Panc1 (cell line): ENCODE results near the gene MADCAM1. TPM values are rescaled to one million over a fixed set of nuclear protein-coding genes. Genes with fewer than 3 reads are reported as not detected.

Experiments used
- ATAC-seq: fragments of 200-7000 bp; cut with Tn5 transposase; 2 replicates; pipeline ENCODE4 v1.9.1; 2020; ENCODE audit warnings: mild to moderate bottlenecking, moderate library complexity
- BruUV-seq: library from RNA; stranded (reverse); fragments of 400-500 nt; replicated peaks from 2 replicates; lab custom pipeline; 2021; lab: Mats Ljungman, UMichigan
- CTCF ChIA-PET: fragments of 300-600 bp; sonication (Branson Sonifier 250); formaldehyde crosslinking; loops from one replicate; lab custom pipeline; 2022; ENCODE audit warnings: antibody characterized with exemption; lab: Charles Lee
- POLR2A ChIA-PET: fragments of 300-600 bp; sonication (Branson Sonifier 250); formaldehyde crosslinking; loops from one replicate; lab custom pipeline; 2022; ENCODE audit warnings: antibody characterized with exemption; lab: Charles Lee
- DNase-seq: peaks from one replicate; pipeline ENCODE4 v3.0.0-alpha.2; 2010; ENCODE audit warnings: low read depth, low spot score
- H3K27ac ChIP-seq: 2 replicates; pipeline ENCODE4 v1.5.1; 2011; ENCODE audit warnings: mild to moderate bottlenecking, low read length, inconsistent platforms
- H3K27me3 ChIP-seq: fragments of 200-500 bp; sonication (Bioruptor generic); 2 replicates; pipeline ENCODE4 v1.6.0; 2014; ENCODE audit warnings: low read length, inconsistent platforms; ENCODE audit not compliant: control insufficient read depth, insufficient read depth
- H3K36me3 ChIP-seq: fragments of 200-500 bp; sonication (Bioruptor generic); 2 replicates; pipeline ENCODE4 v1.5.1; 2014; ENCODE audit warnings: inconsistent platforms, mild to moderate bottlenecking, low read length, moderate library complexity; ENCODE audit not compliant: control insufficient read depth, insufficient read depth
- H3K4me1 ChIP-seq: 2 replicates; pipeline ENCODE4 v1.5.1; 2011; ENCODE audit warnings: inconsistent platforms, mild to moderate bottlenecking, low read length, moderate library complexity; ENCODE audit not compliant: control insufficient read depth, insufficient read depth
- H3K4me3 ChIP-seq, 2 experiments: 2 replicates each; pipeline ENCODE4 v1.5.1; 2011 to 2012; ENCODE audit warnings: low read depth in 2 of 2, low read length in 2 of 2, mild to moderate bottlenecking in 2 of 2, inconsistent platforms in 1 of 2, moderate library complexity in 1 of 2
- H3K9me3 ChIP-seq: fragments of 200-500 bp; sonication (Bioruptor generic); 2 replicates; pipeline ENCODE4 v1.5.1; 2014; ENCODE audit warnings: low read depth, mild to moderate bottlenecking, inconsistent platforms, low read length, moderate library complexity; ENCODE audit not compliant: control insufficient read depth, insufficient read depth
- POLR2AphosphoS5 ChIP-seq: IDR thresholded peaks from 2 replicates; pipeline ENCODE4 v1.6.1; 2012; ENCODE audit warnings: mild to moderate bottlenecking, low read depth, low read length, moderate library complexity
- SIN3A ChIP-seq: IDR thresholded peaks from 2 replicates; pipeline ENCODE4 v1.6.1; 2012; ENCODE audit warnings: low read depth, mild to moderate bottlenecking, low read length, moderate library complexity, borderline replicate concordance; ENCODE audit not compliant: insufficient read depth
- TCF7L2 ChIP-seq: IDR thresholded peaks from 2 replicates; pipeline ENCODE4 v1.6.1; 2011; ENCODE audit warnings: mild to moderate bottlenecking, low read depth, low read length, inconsistent platforms
- in situ Hi-C: cut with HindIII; loops from 2 replicates; pipeline ENCODE4 v1.10.0; 2016; ENCODE audit warnings: low sequenced_read_pairs, low pct_unique_long_range_greater_than_20kb
- intact Hi-C: fragments of 100-400 bp; cut with micrococcal nuclease; formaldehyde crosslinking; loops from one replicate; pipeline ENCODE4 v1.10.0; 2022; ENCODE audit not compliant: unreplicated experiment
- total RNA-seq: library from RNA; stranded (reverse); gene quantifications from one replicate; pipeline ENCODE4 v1.2.1, GENCODE V29; 2021; ENCODE audit not compliant: unreplicated experiment
- TF ChIP-seq, protein P1 (sequence below), 2 experiments: IDR thresholded peaks; 2 replicates each; pipeline ENCODE4 v1.6.1; 2011 to 2012; ENCODE audit warnings: low read depth in 2 of 2, control low read depth in 1 of 2, low read length in 1 of 2, mild to moderate bottlenecking in 1 of 2, moderate library complexity in 1 of 2; ENCODE audit not compliant: insufficient read depth in 1 of 2
- TF ChIP-seq, protein P2 (sequence below): fragments of 450-650 bp; IDR thresholded peaks from 2 replicates; pipeline ENCODE4 v1.5.1; 2017; ENCODE audit warnings: mild to moderate bottlenecking

MADCAM1 gene
- total RNA-seq, 1 experiment from 2014 or later = 0.54 TPM

DNA sequence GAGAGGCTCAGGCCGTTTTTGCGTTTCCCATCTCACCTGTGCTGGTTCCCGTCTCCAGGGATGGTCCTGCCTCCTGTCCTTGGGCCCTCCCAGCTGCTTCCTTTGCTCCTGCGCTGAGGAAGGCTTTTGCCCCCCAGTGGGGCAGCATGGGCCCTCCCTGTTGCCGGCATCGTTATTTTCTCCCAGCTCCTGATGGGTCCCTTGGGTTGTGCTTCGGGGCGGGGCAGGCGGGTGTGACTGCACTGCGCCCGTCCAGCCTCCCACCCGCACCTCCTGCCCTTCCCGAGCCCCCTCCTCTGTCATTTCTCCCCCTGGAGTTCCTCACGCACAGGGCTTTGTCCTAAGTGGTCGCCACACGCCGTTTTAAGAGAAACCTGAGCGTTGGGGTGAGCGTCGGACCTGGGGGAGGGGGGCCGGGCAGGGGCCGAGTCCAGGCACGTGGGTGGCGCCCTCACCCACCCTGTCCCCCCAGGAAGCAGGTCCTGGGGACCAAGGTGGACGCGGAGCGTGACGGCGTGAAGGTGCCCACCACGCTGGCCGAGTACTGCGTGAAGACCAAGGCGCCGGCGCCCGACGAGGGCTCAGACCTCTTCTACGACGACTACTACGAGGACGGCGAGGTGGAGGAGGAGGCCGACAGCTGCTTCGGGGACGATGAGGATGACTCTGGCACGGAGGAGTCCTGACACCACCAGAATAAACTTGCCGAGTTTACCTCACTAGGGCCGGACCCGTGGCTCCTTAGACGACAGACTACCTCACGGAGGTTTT is 44.8 kb downstream of the MADCAM1 start:
- POLR2A ChIA-PET = no interaction called here
- no TSS peak for BruUV-seq
- in situ Hi-C loops (no loop called here), intact Hi-C loops (no loop called here)
- CTCF ChIA-PET = no interaction called here
- H3K27me3 ChIP-seq = no peaks in the 10 kb centered on the region
- no peaks in the 10 kb centered on the region for H3K4me1 ChIP-seq
- H3K36me3 ChIP-seq = no peaks in the 10 kb centered on the region
- no peak for DNase-seq
- TF ChIP-seq SIN3A = no peak
- no peak overlapping the region for H3K4me3 ChIP-seq
- no peaks in the 10 kb centered on the region for H3K9me3 ChIP-seq
- no peak for ATAC-seq
- H3K27ac ChIP-seq = no peak overlapping the region

DNA sequence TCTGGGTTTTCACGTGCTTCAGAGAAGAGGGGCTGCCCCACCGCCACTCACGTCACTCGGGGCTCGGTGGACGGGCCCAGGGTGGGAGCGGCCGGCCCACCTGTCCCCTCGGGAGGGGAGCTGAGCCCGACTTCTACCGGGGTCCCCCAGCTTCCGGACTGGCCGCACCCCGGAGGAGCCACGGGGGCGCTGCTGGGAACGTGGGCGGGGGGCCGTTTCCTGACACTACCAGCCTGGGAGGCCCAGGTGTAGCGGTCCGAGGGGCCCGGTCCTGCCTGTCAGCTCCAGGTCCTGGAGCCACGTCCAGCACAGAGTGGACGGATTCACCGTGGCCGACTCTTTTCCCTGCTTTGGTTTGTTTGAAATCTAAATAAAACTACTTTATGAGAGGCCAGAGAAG is 45.4 kb downstream of the MADCAM1 start:
- no peak overlapping the region for H3K4me3 ChIP-seq
- no peaks in the 10 kb centered on the region for H3K4me1 ChIP-seq
- H3K27ac ChIP-seq = no peak overlapping the region
- no peak for ATAC-seq
- no peaks in the 10 kb centered on the region for H3K36me3 ChIP-seq
- BruUV-seq = TSS peak; percentile 71
- H3K27me3 ChIP-seq = no peaks in the 10 kb centered on the region
- ChIA-PET POLR2A (no interaction called here), CTCF (no interaction called here)
- in situ Hi-C loops = no loop called here
- intact Hi-C loops = no loop called here
- H3K9me3 ChIP-seq = no peaks in the 10 kb centered on the region
- TF ChIP-seq SIN3A (no peak), POLR2AphosphoS5 (no peak)
- TF ChIP-seq, protein P1, sequence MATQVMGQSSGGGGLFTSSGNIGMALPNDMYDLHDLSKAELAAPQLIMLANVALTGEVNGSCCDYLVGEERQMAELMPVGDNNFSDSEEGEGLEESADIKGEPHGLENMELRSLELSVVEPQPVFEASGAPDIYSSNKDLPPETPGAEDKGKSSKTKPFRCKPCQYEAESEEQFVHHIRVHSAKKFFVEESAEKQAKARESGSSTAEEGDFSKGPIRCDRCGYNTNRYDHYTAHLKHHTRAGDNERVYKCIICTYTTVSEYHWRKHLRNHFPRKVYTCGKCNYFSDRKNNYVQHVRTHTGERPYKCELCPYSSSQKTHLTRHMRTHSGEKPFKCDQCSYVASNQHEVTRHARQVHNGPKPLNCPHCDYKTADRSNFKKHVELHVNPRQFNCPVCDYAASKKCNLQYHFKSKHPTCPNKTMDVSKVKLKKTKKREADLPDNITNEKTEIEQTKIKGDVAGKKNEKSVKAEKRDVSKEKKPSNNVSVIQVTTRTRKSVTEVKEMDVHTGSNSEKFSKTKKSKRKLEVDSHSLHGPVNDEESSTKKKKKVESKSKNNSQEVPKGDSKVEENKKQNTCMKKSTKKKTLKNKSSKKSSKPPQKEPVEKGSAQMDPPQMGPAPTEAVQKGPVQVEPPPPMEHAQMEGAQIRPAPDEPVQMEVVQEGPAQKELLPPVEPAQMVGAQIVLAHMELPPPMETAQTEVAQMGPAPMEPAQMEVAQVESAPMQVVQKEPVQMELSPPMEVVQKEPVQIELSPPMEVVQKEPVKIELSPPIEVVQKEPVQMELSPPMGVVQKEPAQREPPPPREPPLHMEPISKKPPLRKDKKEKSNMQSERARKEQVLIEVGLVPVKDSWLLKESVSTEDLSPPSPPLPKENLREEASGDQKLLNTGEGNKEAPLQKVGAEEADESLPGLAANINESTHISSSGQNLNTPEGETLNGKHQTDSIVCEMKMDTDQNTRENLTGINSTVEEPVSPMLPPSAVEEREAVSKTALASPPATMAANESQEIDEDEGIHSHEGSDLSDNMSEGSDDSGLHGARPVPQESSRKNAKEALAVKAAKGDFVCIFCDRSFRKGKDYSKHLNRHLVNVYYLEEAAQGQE (IDR thresholded peaks at IDR 0.05; ENCODE audit: insufficient read depth in 1 of 2, low read depth in 2 of 2, low read length in 1 of 2) = no peak
- TF ChIP-seq, protein P2, sequence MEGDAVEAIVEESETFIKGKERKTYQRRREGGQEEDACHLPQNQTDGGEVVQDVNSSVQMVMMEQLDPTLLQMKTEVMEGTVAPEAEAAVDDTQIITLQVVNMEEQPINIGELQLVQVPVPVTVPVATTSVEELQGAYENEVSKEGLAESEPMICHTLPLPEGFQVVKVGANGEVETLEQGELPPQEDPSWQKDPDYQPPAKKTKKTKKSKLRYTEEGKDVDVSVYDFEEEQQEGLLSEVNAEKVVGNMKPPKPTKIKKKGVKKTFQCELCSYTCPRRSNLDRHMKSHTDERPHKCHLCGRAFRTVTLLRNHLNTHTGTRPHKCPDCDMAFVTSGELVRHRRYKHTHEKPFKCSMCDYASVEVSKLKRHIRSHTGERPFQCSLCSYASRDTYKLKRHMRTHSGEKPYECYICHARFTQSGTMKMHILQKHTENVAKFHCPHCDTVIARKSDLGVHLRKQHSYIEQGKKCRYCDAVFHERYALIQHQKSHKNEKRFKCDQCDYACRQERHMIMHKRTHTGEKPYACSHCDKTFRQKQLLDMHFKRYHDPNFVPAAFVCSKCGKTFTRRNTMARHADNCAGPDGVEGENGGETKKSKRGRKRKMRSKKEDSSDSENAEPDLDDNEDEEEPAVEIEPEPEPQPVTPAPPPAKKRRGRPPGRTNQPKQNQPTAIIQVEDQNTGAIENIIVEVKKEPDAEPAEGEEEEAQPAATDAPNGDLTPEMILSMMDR = no peak
- DNase-seq = no peak

DNA sequence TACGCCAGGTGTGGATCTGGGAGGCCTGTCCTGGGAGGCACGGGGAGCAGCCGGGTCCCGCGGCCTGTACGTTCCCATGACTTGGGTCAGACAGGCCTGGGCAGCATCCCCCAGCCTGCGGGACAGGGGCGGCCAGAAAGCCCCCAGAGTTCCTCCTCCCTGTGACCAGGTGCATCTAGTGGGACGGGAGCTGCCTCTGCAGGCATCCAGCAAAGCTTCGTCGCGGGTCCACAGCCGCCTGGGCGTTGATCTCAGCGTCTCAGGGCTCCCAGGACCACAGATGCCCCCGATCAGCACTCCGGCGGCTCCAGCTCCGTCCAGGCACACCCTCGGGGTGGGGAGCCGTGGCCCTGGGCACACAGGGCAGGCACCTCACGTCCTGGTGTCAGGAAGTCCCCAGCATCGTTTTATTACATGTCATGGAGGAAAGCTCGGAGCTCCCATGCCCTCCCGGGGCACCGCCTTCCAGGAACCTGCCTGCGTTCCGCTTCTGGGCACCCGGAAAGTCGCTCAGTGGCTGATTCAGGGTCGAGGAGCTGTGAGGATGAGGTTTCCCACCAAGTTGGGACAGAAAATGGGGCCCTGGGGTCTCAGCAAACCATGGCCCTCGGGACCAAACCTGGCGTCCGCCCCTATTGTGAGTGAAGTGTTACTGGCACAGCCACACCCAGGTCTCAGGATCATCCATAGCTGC is 46.0 kb downstream of the MADCAM1 start:
- BruUV-seq = no TSS peak
- no peak for DNase-seq
- in situ Hi-C loops = no loop called here
- POLR2A ChIA-PET = no interaction called here
- CTCF ChIA-PET = no interaction called here
- Histone ChIP-seq H3K36me3 (no peaks in the 10 kb centered on the region), H3K27ac (no peak overlapping the region), H3K4me1 (no peaks in the 10 kb centered on the region), H3K4me3 (no peak overlapping the region), H3K9me3 (no peaks in the 10 kb centered on the region), H3K27me3 (no peaks in the 10 kb centered on the region)
- no peak for ATAC-seq
- intact Hi-C loops = no loop called here
- TF ChIP-seq, protein P2 = no peak
- TF ChIP-seq TCF7L2 (no peak), POLR2AphosphoS5 (no peak), SIN3A (no peak)
- TF ChIP-seq, protein P1 (IDR thresholded peaks at IDR 0.05; ENCODE audit: insufficient read depth in 1 of 2, low read depth in 2 of 2, low read length in 1 of 2) = no peak
